Hair follicle dermal papilla cell (primary cell): ENCODE measurements around the gene NUCB2. TPM values are rescaled to one million over a fixed set of nuclear protein-coding genes. Genes with fewer than 3 reads are reported as not detected.

Source experiments
- total RNA-seq: library from RNA; depleted of rRNA; stranded (reverse); fragments of >200 nt; gene quantifications from 2 replicates; pipeline ENCODE4 v1.2.3, GENCODE V29; 2012

NUCB2 gene
- total RNA-seq: 51.0 and 62.1 TPM in 2 replicates

DNA sequence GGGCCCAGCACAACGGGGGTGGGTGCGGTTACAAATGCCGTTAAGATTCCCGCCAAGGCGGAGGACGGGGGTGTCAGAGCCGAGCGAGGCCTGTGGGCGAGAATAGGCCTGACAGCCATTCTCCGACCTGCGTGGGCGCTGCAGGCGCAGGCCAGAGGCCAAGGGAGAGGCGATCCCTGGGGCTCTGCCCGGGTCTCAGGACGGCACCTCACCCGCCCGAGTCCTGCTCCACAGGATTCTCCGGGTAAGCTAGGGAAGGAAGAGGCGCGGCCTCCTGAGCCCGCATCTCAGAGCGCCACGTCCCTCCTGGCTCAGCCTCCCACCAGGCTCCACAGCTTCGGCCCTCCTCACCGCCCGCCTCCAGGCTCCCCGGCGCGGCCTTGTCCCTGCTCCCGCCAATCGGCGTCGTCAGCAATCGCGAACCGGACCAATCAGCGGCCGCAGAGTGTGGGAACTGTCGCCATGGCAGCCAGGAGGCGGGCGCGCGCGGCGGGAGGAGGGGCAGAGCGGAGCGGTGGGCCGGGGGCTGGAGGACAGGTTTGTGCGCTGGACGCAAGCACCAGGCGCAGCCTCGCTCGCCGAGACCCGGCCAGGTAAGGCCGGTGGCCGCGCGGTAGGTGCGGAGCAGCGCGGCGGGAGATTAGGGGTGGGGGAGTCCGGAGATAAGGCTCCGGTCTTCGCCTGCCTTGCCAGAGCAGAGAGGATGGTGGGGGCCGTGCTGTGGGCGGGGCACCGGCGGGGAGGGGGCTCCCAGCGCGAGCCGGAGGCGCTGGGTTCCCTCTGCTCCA, at the start of gene NUCB2:
Gene NUCB2 (plus strand): TSS at position 504 of the 788 bp plus-strand sequence. CDS start 18,585 bp downstream, outside the sequence.

DNA sequence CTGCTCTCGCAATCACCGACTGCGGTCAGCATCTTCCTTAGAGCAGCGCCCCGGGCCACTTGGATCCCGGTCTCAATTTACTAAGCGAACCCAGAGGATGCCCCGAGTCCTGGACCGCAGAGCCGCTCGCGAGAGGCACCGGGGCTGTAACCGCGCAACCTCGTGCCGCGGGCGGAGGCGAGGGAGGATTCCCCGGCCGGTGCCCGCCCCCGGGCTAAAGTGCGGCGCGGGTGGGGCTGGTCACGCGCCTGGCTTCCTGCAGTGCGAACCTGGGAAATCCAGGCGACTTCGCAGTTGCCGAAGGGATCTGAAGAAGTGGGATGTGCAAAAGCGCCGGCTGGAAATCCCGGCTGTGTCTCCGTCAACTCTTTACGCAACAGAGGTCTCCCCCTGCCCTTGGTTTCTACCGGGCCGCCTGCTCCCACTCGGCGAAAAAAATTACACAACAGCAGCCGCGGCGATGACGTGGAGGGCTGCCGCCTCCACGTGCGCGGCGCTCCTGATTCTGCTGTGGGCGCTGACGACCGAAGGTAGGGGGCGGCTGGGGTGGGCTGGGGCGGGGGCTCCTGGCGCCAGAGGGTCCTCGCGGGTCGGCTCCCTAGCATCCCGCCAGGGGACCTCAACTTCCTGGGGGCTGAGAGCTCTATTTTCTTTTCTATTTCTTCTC, 75.1 kb downstream of the NUCB2 start, which contains the start of gene NCR3LG1:
Gene NCR3LG1 (plus strand): TSS at position 291 of the 667 bp plus-strand sequence. CDS start 170 bp downstream, at position 461.

Other genes starting within 250 kb of the NUCB2 start
- gene RPS13, start 199.1 kb upstream of the NUCB2 start, total RNA-seq: 369 and 389 TPM in 2 replicates
- gene PIK3C2A, start 68.8 kb upstream of the NUCB2 start, total RNA-seq: 45.5 and 63.6 TPM in 2 replicates
- 6.0 and 9.1 TPM in 2 replicates for gene NCR3LG1, start 75.1 kb downstream of the NUCB2 start, total RNA-seq
- not detected in 2 replicates for gene KCNJ11, start 111.9 kb downstream of the NUCB2 start, total RNA-seq
- not detected in 2 replicates for gene ABCC8, start 200.1 kb downstream of the NUCB2 start, total RNA-seq